GM10266 (cell line): ENCODE results near the gene RNF123.

Experiments
- DNase-seq: peaks from one replicate; pipeline ENCODE4 v3.0.0; 2012; ENCODE audit errors: extremely low spot score
- TF ChIP-seq, protein P1 (sequence below): IDR thresholded peaks from 2 replicates; pipeline ENCODE4 v1.5.1; 2012; ENCODE audit warnings: mild to moderate bottlenecking, low read depth; ENCODE audit not compliant: control insufficient read depth, insufficient read depth; ENCODE audit errors: missing control alignments

Gene RNF123

DNA sequence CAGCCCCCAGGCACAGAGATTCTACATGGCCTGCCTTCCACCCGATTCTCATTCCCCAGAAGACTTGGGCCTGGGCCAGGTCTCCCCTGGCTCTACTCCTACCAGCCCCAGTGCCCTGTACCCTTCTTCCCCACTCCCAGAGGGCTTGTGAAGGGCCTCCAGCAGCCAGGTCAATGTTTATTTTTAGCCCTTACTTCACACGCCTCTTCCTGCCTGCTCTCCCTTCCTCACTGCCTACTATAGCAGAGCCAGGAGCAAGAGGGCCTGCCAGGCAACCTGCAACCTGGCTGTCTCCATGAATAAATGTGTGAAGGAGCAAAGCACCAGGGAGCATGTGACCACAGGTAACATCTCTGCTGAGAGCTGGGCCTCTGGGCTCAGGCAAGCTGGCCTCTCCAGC lies 41.6 kb upstream of the RNF123 start:
- DNase-seq, result no peak
- TF ChIP-seq, protein P1, sequence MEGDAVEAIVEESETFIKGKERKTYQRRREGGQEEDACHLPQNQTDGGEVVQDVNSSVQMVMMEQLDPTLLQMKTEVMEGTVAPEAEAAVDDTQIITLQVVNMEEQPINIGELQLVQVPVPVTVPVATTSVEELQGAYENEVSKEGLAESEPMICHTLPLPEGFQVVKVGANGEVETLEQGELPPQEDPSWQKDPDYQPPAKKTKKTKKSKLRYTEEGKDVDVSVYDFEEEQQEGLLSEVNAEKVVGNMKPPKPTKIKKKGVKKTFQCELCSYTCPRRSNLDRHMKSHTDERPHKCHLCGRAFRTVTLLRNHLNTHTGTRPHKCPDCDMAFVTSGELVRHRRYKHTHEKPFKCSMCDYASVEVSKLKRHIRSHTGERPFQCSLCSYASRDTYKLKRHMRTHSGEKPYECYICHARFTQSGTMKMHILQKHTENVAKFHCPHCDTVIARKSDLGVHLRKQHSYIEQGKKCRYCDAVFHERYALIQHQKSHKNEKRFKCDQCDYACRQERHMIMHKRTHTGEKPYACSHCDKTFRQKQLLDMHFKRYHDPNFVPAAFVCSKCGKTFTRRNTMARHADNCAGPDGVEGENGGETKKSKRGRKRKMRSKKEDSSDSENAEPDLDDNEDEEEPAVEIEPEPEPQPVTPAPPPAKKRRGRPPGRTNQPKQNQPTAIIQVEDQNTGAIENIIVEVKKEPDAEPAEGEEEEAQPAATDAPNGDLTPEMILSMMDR, result no peak

DNA sequence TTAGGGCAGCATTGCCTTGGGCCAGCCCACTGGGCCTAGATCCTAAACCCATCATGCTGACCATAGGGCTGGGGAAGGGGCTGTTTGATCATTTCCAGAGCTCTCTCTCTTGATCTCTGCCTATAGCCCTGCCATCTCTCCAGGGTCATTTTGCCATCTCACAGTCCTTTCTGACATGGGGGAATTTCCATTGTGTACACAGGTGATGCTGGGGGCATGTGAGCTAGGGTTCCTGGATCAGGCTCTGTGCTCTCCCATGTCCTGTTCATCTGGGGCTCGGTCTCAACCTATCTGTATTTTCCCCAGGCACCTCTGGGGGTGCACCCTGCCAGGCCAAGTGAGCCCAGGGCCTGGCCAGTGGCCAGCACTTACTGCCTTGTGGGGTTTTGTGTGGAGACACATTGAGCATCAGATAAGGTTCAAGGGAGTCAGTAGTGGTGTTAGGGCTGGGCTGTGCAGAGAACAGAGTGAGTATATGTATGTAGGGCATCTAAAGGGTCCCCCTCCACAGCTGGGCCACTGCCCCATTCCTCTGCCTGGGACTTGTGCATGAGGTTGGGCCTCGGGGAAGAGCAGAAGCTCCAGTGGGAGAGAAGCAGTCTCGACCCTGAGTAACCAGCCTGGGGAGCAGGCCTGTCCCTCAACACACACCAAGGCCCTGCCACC lies 40.9 kb upstream of the RNF123 start:
- DNase-seq, result no peak
- TF ChIP-seq, protein P1, result no peak

DNA sequence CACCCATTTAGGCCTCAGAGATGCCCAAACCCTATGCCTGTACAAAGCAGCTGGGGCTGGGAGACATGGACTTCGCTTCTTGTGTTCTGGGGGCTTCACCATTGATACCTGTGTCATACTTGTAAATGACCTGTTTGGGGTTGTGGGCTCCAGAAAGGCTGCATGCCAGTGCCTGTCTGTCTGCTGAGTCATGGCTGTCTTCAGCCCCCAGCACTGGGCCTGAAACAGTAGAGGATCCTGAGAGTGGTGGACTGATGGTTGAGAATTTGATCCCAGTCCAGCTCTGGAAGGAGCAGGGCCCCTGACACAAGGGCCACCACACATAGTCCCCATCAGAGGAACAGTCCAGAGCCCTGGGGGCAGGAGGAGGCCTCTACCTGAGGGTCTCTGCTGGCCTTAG lies 39.8 kb upstream of the RNF123 start:
- TF ChIP-seq, protein P1, result no peak
- DNase-seq, result no peak

DNA sequence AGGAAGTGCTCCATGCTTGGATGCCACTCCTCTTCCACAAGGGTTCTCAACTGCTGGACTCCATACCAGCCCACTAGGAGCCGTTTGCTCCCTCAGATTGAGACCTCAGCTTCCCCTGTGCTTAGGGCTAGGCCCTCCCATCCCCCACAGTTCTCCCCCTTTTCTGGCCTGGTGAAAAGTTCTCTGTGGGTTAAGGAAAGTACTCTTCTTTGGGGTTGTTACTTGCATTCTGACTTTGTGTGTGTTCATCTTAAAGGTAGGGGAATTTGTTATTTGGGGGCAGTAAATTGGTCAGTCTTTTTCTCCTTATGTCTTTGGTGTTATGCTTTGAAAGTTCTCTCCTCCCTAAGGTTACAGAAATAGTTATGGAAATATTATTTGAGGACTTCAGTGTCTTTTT lies 39.2 kb upstream of the RNF123 start:
- TF ChIP-seq, protein P1, result no peak
- DNase-seq, result no peak

DNA sequence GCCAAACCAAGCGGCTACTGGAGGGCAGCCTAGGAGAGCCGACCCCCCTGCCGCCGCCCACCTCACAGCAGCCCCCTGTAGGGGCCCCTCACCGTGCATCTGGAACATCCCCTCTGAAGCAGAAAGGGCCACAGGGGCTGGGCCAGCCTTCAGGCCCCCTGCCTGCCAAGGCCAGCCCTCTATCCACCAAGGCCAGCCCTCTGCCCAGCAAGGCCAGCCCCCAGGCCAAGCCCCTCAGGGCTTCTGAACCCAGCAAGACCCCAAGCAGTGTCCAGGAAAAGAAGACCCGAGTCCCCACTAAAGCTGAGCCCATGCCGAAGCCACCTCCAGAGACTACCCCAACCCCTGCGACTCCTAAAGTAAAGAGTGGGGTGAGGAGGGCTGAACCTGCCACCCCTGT lies 38.7 kb upstream of the RNF123 start:
- TF ChIP-seq, protein P1, result no peak
- DNase-seq, result no peak

DNA sequence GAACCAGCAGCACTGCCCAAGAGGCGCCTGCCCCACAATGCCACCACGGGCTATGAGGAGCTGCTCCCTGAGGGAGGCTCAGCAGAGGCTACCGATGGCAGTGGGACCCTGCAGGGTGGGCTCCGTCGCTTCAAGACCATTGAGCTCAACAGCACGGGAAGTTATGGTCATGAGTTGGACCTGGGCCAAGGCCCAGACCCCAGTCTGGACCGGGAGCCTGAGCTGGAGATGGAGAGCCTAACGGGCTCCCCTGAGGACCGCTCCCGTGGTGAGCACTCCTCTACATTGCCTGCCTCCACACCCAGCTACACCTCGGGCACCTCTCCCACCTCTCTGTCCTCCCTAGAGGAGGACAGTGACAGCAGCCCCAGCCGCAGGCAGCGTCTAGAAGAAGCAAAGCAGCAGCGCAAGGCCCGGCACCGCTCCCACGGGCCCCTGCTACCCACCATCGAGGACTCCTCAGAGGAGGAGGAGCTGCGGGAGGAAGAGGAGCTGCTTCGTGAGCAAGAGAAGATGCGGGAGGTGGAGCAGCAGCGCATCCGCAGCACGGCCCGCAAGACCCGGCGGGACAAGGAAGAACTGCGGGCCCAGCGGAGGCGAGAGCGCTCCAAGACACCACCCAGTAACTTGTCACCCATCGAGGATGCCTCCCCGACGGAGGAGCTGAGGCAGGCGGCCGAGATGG lies 37.0 kb upstream of the RNF123 start:
- no peak for DNase-seq
- TF ChIP-seq, protein P1, result no peak

DNA sequence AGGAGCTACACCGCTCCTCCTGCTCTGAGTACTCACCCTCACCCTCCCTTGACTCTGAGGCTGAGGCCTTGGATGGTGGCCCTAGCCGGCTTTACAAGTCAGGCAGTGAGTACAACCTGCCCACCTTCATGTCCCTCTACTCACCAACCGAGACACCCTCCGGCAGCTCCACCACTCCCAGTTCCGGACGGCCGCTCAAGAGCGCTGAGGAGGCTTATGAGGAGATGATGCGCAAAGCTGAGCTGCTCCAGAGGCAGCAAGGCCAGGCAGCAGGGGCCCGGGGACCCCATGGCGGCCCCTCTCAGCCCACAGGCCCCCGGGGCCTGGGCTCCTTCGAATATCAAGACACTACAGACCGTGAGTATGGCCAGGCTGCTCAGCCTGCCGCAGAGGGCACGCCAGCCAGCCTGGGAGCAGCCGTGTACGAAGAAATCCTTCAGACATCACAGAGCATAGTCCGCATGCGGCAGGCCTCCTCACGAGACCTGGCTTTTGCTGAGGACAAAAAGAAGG lies 36.4 kb upstream of the RNF123 start:
- TF ChIP-seq, protein P1, result no peak
- DNase-seq, result no peak
